ENCODE data around the gene C1QTNF9.

DNA sequence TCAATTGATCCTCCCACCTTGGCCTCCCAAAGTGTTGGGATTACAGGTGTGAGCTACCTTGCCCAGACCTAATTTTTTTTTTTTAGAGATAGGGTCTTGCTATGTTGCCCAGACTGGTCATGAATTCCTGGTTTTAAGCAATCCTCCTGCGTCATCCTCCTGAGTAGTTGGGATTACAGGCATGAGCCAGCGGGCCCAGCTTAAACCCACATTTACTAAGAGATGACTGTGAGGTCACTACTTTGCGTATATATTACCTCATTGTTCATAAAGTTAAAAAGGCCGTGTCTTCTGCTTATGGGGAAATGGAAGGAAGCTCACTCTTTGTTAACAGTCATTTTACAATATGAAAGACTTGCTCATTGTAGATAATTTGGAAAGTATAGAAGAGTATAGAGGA is 39.6 kb upstream of the C1QTNF9 start:
- TF ChIP-seq, protein P1, sequence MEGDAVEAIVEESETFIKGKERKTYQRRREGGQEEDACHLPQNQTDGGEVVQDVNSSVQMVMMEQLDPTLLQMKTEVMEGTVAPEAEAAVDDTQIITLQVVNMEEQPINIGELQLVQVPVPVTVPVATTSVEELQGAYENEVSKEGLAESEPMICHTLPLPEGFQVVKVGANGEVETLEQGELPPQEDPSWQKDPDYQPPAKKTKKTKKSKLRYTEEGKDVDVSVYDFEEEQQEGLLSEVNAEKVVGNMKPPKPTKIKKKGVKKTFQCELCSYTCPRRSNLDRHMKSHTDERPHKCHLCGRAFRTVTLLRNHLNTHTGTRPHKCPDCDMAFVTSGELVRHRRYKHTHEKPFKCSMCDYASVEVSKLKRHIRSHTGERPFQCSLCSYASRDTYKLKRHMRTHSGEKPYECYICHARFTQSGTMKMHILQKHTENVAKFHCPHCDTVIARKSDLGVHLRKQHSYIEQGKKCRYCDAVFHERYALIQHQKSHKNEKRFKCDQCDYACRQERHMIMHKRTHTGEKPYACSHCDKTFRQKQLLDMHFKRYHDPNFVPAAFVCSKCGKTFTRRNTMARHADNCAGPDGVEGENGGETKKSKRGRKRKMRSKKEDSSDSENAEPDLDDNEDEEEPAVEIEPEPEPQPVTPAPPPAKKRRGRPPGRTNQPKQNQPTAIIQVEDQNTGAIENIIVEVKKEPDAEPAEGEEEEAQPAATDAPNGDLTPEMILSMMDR (optimal IDR thresholded peaks at IDR 0.05 in 1 of 3, IDR thresholded peaks at IDR 0.05 in 1 of 3, conservative IDR thresholded peaks at IDR 0.05 in 1 of 3; ENCODE audit: extremely low read depth in 1 of 3, insufficient read depth in 2 of 3, low read length in 3 of 3): no peak
- no peak for TF ChIP-seq EZH2 (IDR thresholded peaks at IDR 0.05; ENCODE audit: low read length)
